WTC11 (cell line): ENCODE measurements around the gene C7. TPM values are rescaled to one million over a fixed set of nuclear protein-coding genes. Genes with fewer than 3 reads are reported as not detected.

Experiments used
- ATAC-seq: fragments of 200-7000 bp; cut with Tn5 transposase; 2 replicates; pipeline ENCODE4 v1.10.0; 2021; ENCODE audit warnings: mild to moderate bottlenecking, moderate library complexity
- CTCF ChIA-PET: fragments of 300-600 bp; sonication (Branson Sonifier 250); formaldehyde crosslinking; loops from one replicate; lab custom pipeline; 2021; ENCODE audit warnings: antibody characterized with exemption; lab: Charles Lee
- POLR2A ChIA-PET: fragments of 350-600 bp; sonication (Branson Sonifier 250); formaldehyde crosslinking; loops from one replicate; lab custom pipeline; 2021; ENCODE audit warnings: antibody characterized with exemption; lab: Charles Lee
- DNase-seq: peaks from one replicate; pipeline ENCODE4 v3.0.0; 2021; ENCODE audit warnings: low spot score
- H3K27ac Mint-ChIP-seq: 2 replicates; pipeline ENCODE4 v1.8.0; 2021; ENCODE audit warnings: mixed read lengths
- H3K27me3 Mint-ChIP-seq: 2 replicates; pipeline ENCODE4 v1.8.0; 2021; ENCODE audit warnings: low read depth, mild to moderate bottlenecking, moderate library complexity, mixed read lengths
- H3K36me3 Mint-ChIP-seq: 2 replicates; pipeline ENCODE4 v1.8.0; 2021; ENCODE audit warnings: mixed read lengths
- H3K4me1 Mint-ChIP-seq: 2 replicates; pipeline ENCODE4 v1.8.0; 2022; ENCODE audit warnings: mixed read lengths
- H3K4me3 Mint-ChIP-seq: 2 replicates; pipeline ENCODE4 v1.8.0; 2021; ENCODE audit warnings: mild to moderate bottlenecking, moderate library complexity, mixed read lengths
- H3K9me3 Mint-ChIP-seq: 2 replicates; pipeline ENCODE4 v1.8.0; 2021; ENCODE audit warnings: mixed read lengths
- CBFB ChIP-seq: sonication (generic); formaldehyde crosslinking; IDR thresholded peaks from 2 replicates; pipeline ENCODE4 v1.8.1; 2022; ENCODE audit warnings: mild to moderate bottlenecking, low read depth, missing genetic modification reagents
- FOXP1 ChIP-seq: sonication (generic); formaldehyde crosslinking; IDR thresholded peaks from 2 replicates; pipeline ENCODE4 v1.8.0; 2022; ENCODE audit warnings: missing genetic modification reagents, mild to moderate bottlenecking, moderate library complexity, borderline replicate concordance
- GABPB1 ChIP-seq: sonication (generic); formaldehyde crosslinking; IDR thresholded peaks from 2 replicates; pipeline ENCODE4 v1.8.1; 2023; ENCODE audit warnings: mild to moderate bottlenecking, missing genetic modification reagents
- MXD4 ChIP-seq: fragments of 250-450 bp; sonication (Bioruptor Pico); IDR thresholded peaks from 2 replicates; pipeline ENCODE4 v1.8.0; 2021; ENCODE audit warnings: mild to moderate bottlenecking, moderate library complexity, borderline replicate concordance
- NFATC4 ChIP-seq: fragments of 250-450 bp; sonication (Bioruptor Pico); IDR thresholded peaks from 2 replicates; pipeline ENCODE4 v1.9.0; 2021; ENCODE audit warnings: mild to moderate bottlenecking
- NFE2L1 ChIP-seq: sonication (generic); formaldehyde crosslinking; IDR thresholded peaks from 2 replicates; pipeline ENCODE4 v1.8.1; 2023; ENCODE audit warnings: missing genetic modification reagents
- NR3C1 ChIP-seq: sonication (generic); formaldehyde crosslinking; conservative IDR thresholded peaks from 2 replicates; pipeline ENCODE4 v1.8.1; 2023; ENCODE audit warnings: low read depth, mild to moderate bottlenecking, missing genetic modification reagents
- PRRX2 ChIP-seq: fragments of 250-450 bp; sonication (Bioruptor Pico); IDR thresholded peaks from 2 replicates; pipeline ENCODE4 v1.8.0; 2021; ENCODE audit warnings: mild to moderate bottlenecking
- SMAD4 ChIP-seq: sonication (generic); formaldehyde crosslinking; IDR thresholded peaks from 2 replicates; pipeline ENCODE4 v1.8.0; 2022; ENCODE audit warnings: mild to moderate bottlenecking, missing genetic modification reagents
- TEAD4 ChIP-seq: sonication (generic); formaldehyde crosslinking; IDR thresholded peaks from 2 replicates; pipeline ENCODE4 v1.8.0; 2022; ENCODE audit warnings: mild to moderate bottlenecking, missing genetic modification reagents
- TP53 ChIP-seq: sonication (generic); formaldehyde crosslinking; IDR thresholded peaks from 2 replicates; pipeline ENCODE4 v1.8.1; 2023; ENCODE audit warnings: mild to moderate bottlenecking, missing genetic modification reagents
- ZNF121 ChIP-seq: sonication (generic); formaldehyde crosslinking; IDR thresholded peaks from 2 replicates; pipeline ENCODE4 v1.8.0; 2023; ENCODE audit warnings: missing genetic modification reagents
- ZNF138 ChIP-seq: sonication (generic); formaldehyde crosslinking; conservative IDR thresholded peaks from 2 replicates; pipeline ENCODE4 v1.8.1; 2022; ENCODE audit warnings: mild to moderate bottlenecking, moderate library complexity, missing genetic modification reagents
- ZNF232 ChIP-seq: sonication (generic); formaldehyde crosslinking; IDR thresholded peaks from 2 replicates; pipeline ENCODE4 v1.8.0; 2022; ENCODE audit warnings: mild to moderate bottlenecking, missing genetic modification reagents
- total RNA-seq: library from RNA; stranded (reverse); gene quantifications from 3 replicates; pipeline ENCODE4 v1.2.3, GENCODE V29; 2021
- TF ChIP-seq, protein P1 (sequence below): sonication (generic); formaldehyde crosslinking; IDR thresholded peaks from 2 replicates; pipeline ENCODE4 v1.8.1; 2023; ENCODE audit warnings: mild to moderate bottlenecking, missing genetic modification reagents, borderline replicate concordance
- TF ChIP-seq, protein P2 (sequence below): sonication (generic); formaldehyde crosslinking; IDR thresholded peaks from 2 replicates; pipeline ENCODE4 v1.8.1; 2022; ENCODE audit warnings: mild to moderate bottlenecking, missing genetic modification reagents, moderate library complexity, borderline replicate concordance
- TF ChIP-seq, protein P3 (sequence below): sonication (generic); formaldehyde crosslinking; IDR thresholded peaks from 2 replicates; pipeline ENCODE4 v1.8.1; 2023; ENCODE audit warnings: mild to moderate bottlenecking, missing genetic modification reagents
- TF ChIP-seq, protein P4 (sequence below): sonication (generic); formaldehyde crosslinking; IDR thresholded peaks from 2 replicates; pipeline ENCODE4 v1.8.1; 2022; ENCODE audit warnings: missing genetic modification reagents, borderline replicate concordance
- TF ChIP-seq, protein P5 (sequence below): sonication (generic); formaldehyde crosslinking; conservative IDR thresholded peaks from 2 replicates; pipeline ENCODE4 v1.8.1; 2022; ENCODE audit warnings: mild to moderate bottlenecking, missing genetic modification reagents
- TF ChIP-seq, protein P6 (sequence below): sonication (generic); formaldehyde crosslinking; conservative IDR thresholded peaks from 2 replicates; pipeline ENCODE4 v1.8.1; 2023; ENCODE audit warnings: mild to moderate bottlenecking, low read depth, missing genetic modification reagents, moderate library complexity

The C7 gene
- total RNA-seq, 1 experiment from 2014 or later: 4.5 TPM

DNA sequence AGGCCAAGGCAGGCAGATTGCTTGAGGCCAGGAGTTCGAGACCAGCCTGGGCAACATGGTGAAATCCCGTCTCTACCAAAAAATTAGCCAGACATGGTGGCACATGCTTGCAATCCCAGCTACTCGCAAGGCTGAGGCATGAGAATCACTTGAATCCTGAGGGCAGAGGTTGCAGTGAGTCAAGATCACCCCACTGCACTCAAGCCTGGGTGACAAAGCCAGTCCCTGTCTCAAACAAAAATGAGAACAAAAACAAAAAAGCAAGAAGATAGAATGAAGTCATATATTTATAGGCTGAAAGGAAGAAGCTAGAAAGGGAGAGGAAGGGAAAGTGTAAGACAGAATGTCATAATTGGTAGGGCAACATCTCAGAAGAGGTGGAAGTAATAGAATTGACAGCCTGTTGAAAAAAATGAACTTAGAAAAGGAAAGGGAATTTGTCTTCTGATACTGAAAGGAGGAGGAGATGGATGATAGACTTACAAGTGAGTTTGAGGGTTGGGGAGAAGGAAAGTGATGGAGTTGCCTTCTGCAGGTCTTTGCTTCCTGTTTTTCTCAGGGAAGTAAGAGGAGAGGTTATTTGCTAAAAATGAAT, 35.9 kb upstream of the C7 start:
- H3K27me3 Mint-ChIP-seq: no peaks in the 10 kb centered on the region
- no peak overlapping the region for H3K4me3 Mint-ChIP-seq
- H3K36me3 Mint-ChIP-seq: peaks cover 4% of the 10 kb centered on the region; the same call in 1 of the 2 replicates
- CTCF ChIA-PET: no interaction called here
- no peak for TF ChIP-seq NFATC4 (CRISPR knock-in tag)
- TF ChIP-seq TP53 (CRISPR knock-in tag): no peak
- TF ChIP-seq ZNF232: no peak
- no peak for TF ChIP-seq MXD4 (CRISPR knock-in tag)
- no peak for TF ChIP-seq NFE2L1
- TF ChIP-seq, protein P1, sequence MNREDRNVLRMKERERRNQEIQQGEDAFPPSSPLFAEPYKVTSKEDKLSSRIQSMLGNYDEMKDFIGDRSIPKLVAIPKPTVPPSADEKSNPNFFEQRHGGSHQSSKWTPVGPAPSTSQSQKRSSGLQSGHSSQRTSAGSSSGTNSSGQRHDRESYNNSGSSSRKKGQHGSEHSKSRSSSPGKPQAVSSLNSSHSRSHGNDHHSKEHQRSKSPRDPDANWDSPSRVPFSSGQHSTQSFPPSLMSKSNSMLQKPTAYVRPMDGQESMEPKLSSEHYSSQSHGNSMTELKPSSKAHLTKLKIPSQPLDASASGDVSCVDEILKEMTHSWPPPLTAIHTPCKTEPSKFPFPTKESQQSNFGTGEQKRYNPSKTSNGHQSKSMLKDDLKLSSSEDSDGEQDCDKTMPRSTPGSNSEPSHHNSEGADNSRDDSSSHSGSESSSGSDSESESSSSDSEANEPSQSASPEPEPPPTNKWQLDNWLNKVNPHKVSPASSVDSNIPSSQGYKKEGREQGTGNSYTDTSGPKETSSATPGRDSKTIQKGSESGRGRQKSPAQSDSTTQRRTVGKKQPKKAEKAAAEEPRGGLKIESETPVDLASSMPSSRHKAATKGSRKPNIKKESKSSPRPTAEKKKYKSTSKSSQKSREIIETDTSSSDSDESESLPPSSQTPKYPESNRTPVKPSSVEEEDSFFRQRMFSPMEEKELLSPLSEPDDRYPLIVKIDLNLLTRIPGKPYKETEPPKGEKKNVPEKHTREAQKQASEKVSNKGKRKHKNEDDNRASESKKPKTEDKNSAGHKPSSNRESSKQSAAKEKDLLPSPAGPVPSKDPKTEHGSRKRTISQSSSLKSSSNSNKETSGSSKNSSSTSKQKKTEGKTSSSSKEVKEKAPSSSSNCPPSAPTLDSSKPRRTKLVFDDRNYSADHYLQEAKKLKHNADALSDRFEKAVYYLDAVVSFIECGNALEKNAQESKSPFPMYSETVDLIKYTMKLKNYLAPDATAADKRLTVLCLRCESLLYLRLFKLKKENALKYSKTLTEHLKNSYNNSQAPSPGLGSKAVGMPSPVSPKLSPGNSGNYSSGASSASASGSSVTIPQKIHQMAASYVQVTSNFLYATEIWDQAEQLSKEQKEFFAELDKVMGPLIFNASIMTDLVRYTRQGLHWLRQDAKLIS (CRISPR knock-in tag): no peak
- TF ChIP-seq NR3C1 (CRISPR knock-in tag): no peak
- TF ChIP-seq, protein P2, sequence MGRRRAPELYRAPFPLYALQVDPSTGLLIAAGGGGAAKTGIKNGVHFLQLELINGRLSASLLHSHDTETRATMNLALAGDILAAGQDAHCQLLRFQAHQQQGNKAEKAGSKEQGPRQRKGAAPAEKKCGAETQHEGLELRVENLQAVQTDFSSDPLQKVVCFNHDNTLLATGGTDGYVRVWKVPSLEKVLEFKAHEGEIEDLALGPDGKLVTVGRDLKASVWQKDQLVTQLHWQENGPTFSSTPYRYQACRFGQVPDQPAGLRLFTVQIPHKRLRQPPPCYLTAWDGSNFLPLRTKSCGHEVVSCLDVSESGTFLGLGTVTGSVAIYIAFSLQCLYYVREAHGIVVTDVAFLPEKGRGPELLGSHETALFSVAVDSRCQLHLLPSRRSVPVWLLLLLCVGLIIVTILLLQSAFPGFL (CRISPR knock-in tag): no peak
- no peak for TF ChIP-seq ZNF138 (CRISPR knock-in tag)
- no peak for TF ChIP-seq PRRX2 (CRISPR knock-in tag)
- TF ChIP-seq, protein P3, sequence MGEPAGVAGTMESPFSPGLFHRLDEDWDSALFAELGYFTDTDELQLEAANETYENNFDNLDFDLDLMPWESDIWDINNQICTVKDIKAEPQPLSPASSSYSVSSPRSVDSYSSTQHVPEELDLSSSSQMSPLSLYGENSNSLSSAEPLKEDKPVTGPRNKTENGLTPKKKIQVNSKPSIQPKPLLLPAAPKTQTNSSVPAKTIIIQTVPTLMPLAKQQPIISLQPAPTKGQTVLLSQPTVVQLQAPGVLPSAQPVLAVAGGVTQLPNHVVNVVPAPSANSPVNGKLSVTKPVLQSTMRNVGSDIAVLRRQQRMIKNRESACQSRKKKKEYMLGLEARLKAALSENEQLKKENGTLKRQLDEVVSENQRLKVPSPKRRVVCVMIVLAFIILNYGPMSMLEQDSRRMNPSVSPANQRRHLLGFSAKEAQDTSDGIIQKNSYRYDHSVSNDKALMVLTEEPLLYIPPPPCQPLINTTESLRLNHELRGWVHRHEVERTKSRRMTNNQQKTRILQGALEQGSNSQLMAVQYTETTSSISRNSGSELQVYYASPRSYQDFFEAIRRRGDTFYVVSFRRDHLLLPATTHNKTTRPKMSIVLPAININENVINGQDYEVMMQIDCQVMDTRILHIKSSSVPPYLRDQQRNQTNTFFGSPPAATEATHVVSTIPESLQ (CRISPR knock-in tag): no peak
- TF ChIP-seq CBFB (CRISPR knock-in tag): no peak
- TF ChIP-seq, protein P4, sequence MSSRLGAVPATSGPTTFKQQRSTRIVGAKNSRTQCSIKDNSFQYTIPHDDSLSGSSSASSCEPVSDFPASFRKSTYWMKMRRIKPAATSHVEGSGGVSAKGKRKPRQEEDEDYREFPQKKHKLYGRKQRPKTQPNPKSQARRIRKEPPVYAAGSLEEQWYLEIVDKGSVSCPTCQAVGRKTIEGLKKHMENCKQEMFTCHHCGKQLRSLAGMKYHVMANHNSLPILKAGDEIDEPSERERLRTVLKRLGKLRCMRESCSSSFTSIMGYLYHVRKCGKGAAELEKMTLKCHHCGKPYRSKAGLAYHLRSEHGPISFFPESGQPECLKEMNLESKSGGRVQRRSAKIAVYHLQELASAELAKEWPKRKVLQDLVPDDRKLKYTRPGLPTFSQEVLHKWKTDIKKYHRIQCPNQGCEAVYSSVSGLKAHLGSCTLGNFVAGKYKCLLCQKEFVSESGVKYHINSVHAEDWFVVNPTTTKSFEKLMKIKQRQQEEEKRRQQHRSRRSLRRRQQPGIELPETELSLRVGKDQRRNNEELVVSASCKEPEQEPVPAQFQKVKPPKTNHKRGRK: no peak
- no peak for TF ChIP-seq ZNF121 (CRISPR knock-in tag)
- no peak for ATAC-seq
- no peak for DNase-seq
- H3K27ac Mint-ChIP-seq: no peak overlapping the region
- POLR2A ChIA-PET: no interaction called here
- H3K9me3 Mint-ChIP-seq: peaks cover 20% of the 10 kb centered on the region
- peaks cover 16% of the 10 kb centered on the region for H3K4me1 Mint-ChIP-seq

DNA sequence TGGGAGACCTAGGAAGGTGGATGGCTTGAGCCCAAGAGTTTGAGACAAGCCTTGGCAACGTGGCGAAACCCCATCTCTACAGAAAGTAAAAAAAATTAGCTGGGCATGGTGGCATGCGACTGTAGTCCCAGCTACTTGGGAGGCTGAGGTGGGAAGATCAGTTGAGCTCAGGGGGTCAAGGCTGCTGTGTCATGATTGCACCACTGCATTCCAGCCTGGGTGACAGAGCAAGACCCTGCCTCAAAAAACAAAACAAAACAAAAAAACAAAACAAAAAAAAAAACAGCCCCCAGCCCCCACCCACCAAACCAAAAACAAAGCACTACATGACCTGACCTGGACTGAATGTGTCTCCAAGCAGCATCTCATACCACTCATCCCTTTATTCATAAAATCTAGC, 33.3 kb upstream of the C7 start:
- peaks cover 8% of the 10 kb centered on the region for H3K4me1 Mint-ChIP-seq
- ATAC-seq (no peak), DNase-seq (no peak)
- H3K36me3 Mint-ChIP-seq: peaks cover 4% of the 10 kb centered on the region; the same call in 1 of the 2 replicates
- no peak overlapping the region for H3K4me3 Mint-ChIP-seq
- ChIA-PET CTCF (no interaction called here), POLR2A (no interaction called here)
- H3K27ac Mint-ChIP-seq: no peak overlapping the region
- no peaks in the 10 kb centered on the region for H3K27me3 Mint-ChIP-seq
- peaks cover 20% of the 10 kb centered on the region for H3K9me3 Mint-ChIP-seq
- TF ChIP-seq TEAD4 (CRISPR knock-in tag): no peak
- TF ChIP-seq SMAD4 (CRISPR knock-in tag): no peak
- TF ChIP-seq FOXP1 (CRISPR knock-in tag): no peak
- no peak for TF ChIP-seq GABPB1 (CRISPR knock-in tag)
- TF ChIP-seq, protein P5, sequence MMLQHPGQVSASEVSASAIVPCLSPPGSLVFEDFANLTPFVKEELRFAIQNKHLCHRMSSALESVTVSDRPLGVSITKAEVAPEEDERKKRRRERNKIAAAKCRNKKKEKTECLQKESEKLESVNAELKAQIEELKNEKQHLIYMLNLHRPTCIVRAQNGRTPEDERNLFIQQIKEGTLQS (CRISPR knock-in tag): no peak
- TF ChIP-seq, protein P3 (CRISPR knock-in tag): no peak
- TF ChIP-seq, protein P6, sequence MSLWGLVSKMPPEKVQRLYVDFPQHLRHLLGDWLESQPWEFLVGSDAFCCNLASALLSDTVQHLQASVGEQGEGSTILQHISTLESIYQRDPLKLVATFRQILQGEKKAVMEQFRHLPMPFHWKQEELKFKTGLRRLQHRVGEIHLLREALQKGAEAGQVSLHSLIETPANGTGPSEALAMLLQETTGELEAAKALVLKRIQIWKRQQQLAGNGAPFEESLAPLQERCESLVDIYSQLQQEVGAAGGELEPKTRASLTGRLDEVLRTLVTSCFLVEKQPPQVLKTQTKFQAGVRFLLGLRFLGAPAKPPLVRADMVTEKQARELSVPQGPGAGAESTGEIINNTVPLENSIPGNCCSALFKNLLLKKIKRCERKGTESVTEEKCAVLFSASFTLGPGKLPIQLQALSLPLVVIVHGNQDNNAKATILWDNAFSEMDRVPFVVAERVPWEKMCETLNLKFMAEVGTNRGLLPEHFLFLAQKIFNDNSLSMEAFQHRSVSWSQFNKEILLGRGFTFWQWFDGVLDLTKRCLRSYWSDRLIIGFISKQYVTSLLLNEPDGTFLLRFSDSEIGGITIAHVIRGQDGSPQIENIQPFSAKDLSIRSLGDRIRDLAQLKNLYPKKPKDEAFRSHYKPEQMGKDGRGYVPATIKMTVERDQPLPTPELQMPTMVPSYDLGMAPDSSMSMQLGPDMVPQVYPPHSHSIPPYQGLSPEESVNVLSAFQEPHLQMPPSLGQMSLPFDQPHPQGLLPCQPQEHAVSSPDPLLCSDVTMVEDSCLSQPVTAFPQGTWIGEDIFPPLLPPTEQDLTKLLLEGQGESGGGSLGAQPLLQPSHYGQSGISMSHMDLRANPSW (CRISPR knock-in tag): no peak
